Endodermal cell (in vitro differentiated cells): ENCODE measurements around the gene SYNDIG1. TPM values are rescaled to one million over a fixed set of nuclear protein-coding genes. Genes with fewer than 3 reads are reported as not detected.

Experiments
- DNase-seq: peaks from one replicate; pipeline ENCODE4 v3.0.0-alpha.2; 2017
- H3K27ac ChIP-seq: 2 replicates; pipeline ENCODE4 v1.5.1; 2013; ENCODE audit warnings: mild to moderate bottlenecking, low read depth, low read length, moderate library complexity
- H3K27me3 ChIP-seq: 2 replicates; pipeline ENCODE4 v1.6.1; 2013; ENCODE audit warnings: mild to moderate bottlenecking, low read length, moderate library complexity; ENCODE audit not compliant: insufficient read depth, control insufficient read depth, poor library complexity, severe bottlenecking
- H3K36me3 ChIP-seq: 2 replicates; pipeline ENCODE4 v1.7.0; 2013; ENCODE audit warnings: mild to moderate bottlenecking, low read length, moderate library complexity; ENCODE audit not compliant: control insufficient read depth, insufficient read depth
- H3K4me1 ChIP-seq: one replicate; pipeline ENCODE4 v1.7.0; 2013; ENCODE audit warnings: low read length; ENCODE audit not compliant: control insufficient read depth, insufficient read depth
- H3K4me3 ChIP-seq: 2 replicates; pipeline ENCODE4 v1.5.1; 2013; ENCODE audit warnings: mild to moderate bottlenecking, low read length, moderate library complexity
- H3K9ac ChIP-seq: 2 replicates; pipeline ENCODE4 v1.6.1; 2013; ENCODE audit warnings: mild to moderate bottlenecking, low read length, moderate library complexity; ENCODE audit not compliant: poor library complexity, severe bottlenecking; ENCODE audit errors: extremely low read depth
- H3K9me3 ChIP-seq: 2 replicates; pipeline ENCODE4 v1.6.1; 2013; ENCODE audit warnings: mild to moderate bottlenecking, low read length, moderate library complexity; ENCODE audit not compliant: control insufficient read depth
- H3K27ac Mint-ChIP-seq: 2 replicates; pipeline ENCODE4 v1.8.0; 2020; ENCODE audit warnings: mixed read lengths
- H3K27me3 Mint-ChIP-seq: 2 replicates; pipeline ENCODE4 v1.8.0; 2021; ENCODE audit warnings: mild to moderate bottlenecking, mixed read lengths; ENCODE audit not compliant: insufficient read depth
- H3K36me3 Mint-ChIP-seq: 2 replicates; pipeline ENCODE4 v1.8.0; 2020; ENCODE audit warnings: low read depth, mixed read lengths
- H3K4me1 Mint-ChIP-seq: 2 replicates; pipeline ENCODE4 v1.8.0; 2020; ENCODE audit warnings: mixed read lengths
- H3K4me3 Mint-ChIP-seq: 2 replicates; pipeline ENCODE4 v1.8.0; 2020; ENCODE audit warnings: mild to moderate bottlenecking, moderate library complexity, mixed read lengths
- H3K9me3 Mint-ChIP-seq: 2 replicates; pipeline ENCODE4 v1.8.0; 2020; ENCODE audit warnings: mild to moderate bottlenecking, mixed read lengths
- CTCF ChIP-seq: fragments of 200-600 bp; sonication (generic); conservative IDR thresholded peaks from 2 replicates; pipeline ENCODE4 v1.5.0; 2021; ENCODE audit warnings: antibody characterized with exemption, mild to moderate bottlenecking
- WGBS, 2 experiments: methylation state at CpG; one replicate each; pipeline versions ENCODE4 v1.1.5 to v1.1.7; 2013; ENCODE audit warnings: missing lambda C conversion rate in 2 of 2, mixed read lengths in 1 of 2; ENCODE audit not compliant: insufficient coverage in 1 of 2, insufficient read length in 1 of 2; 5-methylcytosine and 5-hydroxymethylcytosine counted together
- total RNA-seq, 2 donors: library from RNA; stranded (reverse); fragmentation: NEBNext Ultra II Directional in 1 of 2; extraction: Animal tissue kit (Norgen Biotek cat#: 25700) in 1 of 2; gene quantifications; 2 replicates in 1 of 2; 3 replicates in 1 of 2; pipeline ENCODE4 v1.2.1, GENCODE V29; 2021

SYNDIG1 gene
- total RNA-seq, 2 donors from 2014 or later = 5.5 to 6.8 TPM

GRCh38 chr20:24491041-24491756 lies 21.8 kb downstream of the SYNDIG1 start:
- peaks cover 5% of the 10 kb centered on the region for H3K36me3 Mint-ChIP-seq
- no peak for TF ChIP-seq CTCF
- no peak overlapping the region for H3K4me3 Mint-ChIP-seq
- Histone ChIP-seq H3K9ac (no peak overlapping the region), H3K36me3 (peaks cover 3% of the 10 kb centered on the region), H3K27me3 (no peaks in the 10 kb centered on the region), H3K27ac (no peak overlapping the region), H3K4me1 (peaks cover 15% of the 10 kb centered on the region), H3K9me3 (no peaks in the 10 kb centered on the region), H3K4me3 (no peak overlapping the region)
- DNase-seq = no peak
- H3K27me3 Mint-ChIP-seq = no peaks in the 10 kb centered on the region
- H3K9me3 Mint-ChIP-seq = no peaks in the 10 kb centered on the region
- WGBS, 2 experiments = 93 to 96% methylated on average over 10 to 14 of the region's 14 CpGs
- H3K27ac Mint-ChIP-seq = peak overlapping the region; percentile 93
- H3K4me1 Mint-ChIP-seq = peaks cover 25% of the 10 kb centered on the region

- Mint-ChIP-seq H3K36me3 (peaks cover 5% of the 10 kb centered on the region), H3K4me1 (peaks cover 25% of the 10 kb centered on the region), H3K9me3 (no peaks in the 10 kb centered on the region), H3K27ac (peak overlapping the region; percentile 93), H3K4me3 (no peak overlapping the region), H3K27me3 (no peaks in the 10 kb centered on the region)
- Histone ChIP-seq H3K4me1 (peaks cover 15% of the 10 kb centered on the region), H3K9ac (no peak overlapping the region), H3K9me3 (no peaks in the 10 kb centered on the region), H3K27ac (no peak overlapping the region), H3K4me3 (no peak overlapping the region), H3K27me3 (no peaks in the 10 kb centered on the region), H3K36me3 (peaks cover 3% of the 10 kb centered on the region)
- DNase-seq = peak; percentile 89
- peak; percentile 74 for TF ChIP-seq CTCF
- 37 to 52% methylated on average over 7 to 16 of the region's 16 CpGs for WGBS, 2 experiments
Measured at GRCh38 chr20:24492031-24492607, 22.7 kb downstream of the SYNDIG1 start.

- no peak for TF ChIP-seq CTCF
- no peak overlapping the region for H3K27ac ChIP-seq
- no peak overlapping the region for H3K9ac ChIP-seq
- H3K4me1 ChIP-seq = peaks cover 15% of the 10 kb centered on the region
- 70 to 100% methylated on average over 1 to 2 of the region's 2 CpGs for WGBS, 2 experiments
- DNase-seq = no peak
- peaks cover 25% of the 10 kb centered on the region for H3K4me1 Mint-ChIP-seq
- no peaks in the 10 kb centered on the region for H3K9me3 ChIP-seq
- H3K9me3 Mint-ChIP-seq = no peaks in the 10 kb centered on the region
- peaks cover 3% of the 10 kb centered on the region for H3K36me3 ChIP-seq
- H3K36me3 Mint-ChIP-seq = peaks cover 4% of the 10 kb centered on the region
- no peaks in the 10 kb centered on the region for H3K27me3 ChIP-seq
- no peak overlapping the region for H3K4me3 Mint-ChIP-seq
- H3K4me3 ChIP-seq = no peak overlapping the region
- H3K27ac Mint-ChIP-seq = no peak overlapping the region
- no peaks in the 10 kb centered on the region for H3K27me3 Mint-ChIP-seq
Measured at GRCh38 chr20:24492698-24493097, 23.3 kb downstream of the SYNDIG1 start.
